ENCODE measurements around the gene CORO2B. TPM values are rescaled to one million over a fixed set of nuclear protein-coding genes. Genes with fewer than 3 reads are reported as not detected.

The CORO2B gene
- polyA plus RNA-seq, 1 donor from 2014 or later = 15.1 TPM

DNA sequence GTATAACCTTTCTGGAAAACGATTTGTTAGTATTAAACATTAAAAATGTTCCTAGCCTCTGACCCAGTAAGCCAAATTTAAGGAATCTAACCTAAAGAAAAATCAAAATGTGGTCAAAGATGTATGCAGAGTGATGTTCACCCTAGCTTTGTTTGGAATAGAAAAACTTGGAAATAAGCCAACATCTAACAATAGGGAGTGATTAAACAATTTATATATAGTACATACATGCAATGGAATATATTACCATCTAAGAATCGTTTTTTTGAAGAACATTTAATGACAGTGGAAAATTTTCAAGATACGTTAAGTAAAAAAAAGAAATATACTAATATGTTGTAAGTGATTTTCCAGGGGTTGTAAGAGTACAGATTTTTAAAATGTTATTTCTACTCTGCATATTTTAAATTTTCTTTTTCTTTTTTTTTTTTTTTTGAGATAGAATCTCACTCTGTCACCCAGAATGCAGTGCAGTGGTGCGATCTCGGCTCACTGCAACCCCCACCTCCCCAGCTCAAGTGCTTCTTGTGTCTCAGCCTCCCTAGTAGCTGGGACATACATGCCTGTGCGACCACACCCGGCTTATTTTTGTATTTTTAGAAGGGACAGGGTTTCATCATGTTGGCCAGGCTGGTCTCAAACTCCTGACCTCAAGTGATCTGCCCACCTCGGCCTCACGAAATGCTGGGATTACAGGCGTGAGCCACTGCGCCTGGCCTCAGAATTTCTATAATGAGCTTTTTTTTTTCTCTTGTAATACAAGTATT, 187.0 kb downstream of the CORO2B start:
- H3K36me3 ChIP-seq (ENCODE audit: insufficient read depth, low read length) = no peaks in the 10 kb centered on the region
- H3K9me2 ChIP-seq (ENCODE audit: insufficient read depth, low read length) = no peaks in the 10 kb centered on the region
- no peaks in the 10 kb centered on the region for H3F3A ChIP-seq (ENCODE audit: insufficient read depth, low read length, poor library complexity, severe bottlenecking)
- no peak overlapping the region for H2AFZ ChIP-seq (ENCODE audit: low read depth, low read length)
- H3K9me3 ChIP-seq (ENCODE audit: low read length) = no peaks in the 10 kb centered on the region
- no peaks in the 10 kb centered on the region for H3K79me2 ChIP-seq (replicated peaks; ENCODE audit: insufficient read depth, low read length)
- no peak overlapping the region for H3K27ac ChIP-seq (ENCODE audit: low read length)
- H3K4me2 ChIP-seq (ENCODE audit: low read length) = no peak overlapping the region
- no peak overlapping the region for H3K4me3 ChIP-seq (ENCODE audit: low read length)
- H4K20me1 ChIP-seq (ENCODE audit: insufficient read depth) = no peaks in the 10 kb centered on the region
- TF ChIP-seq EP300 (conservative IDR thresholded peaks at IDR 0.05; ENCODE audit: poor library complexity, severe bottlenecking) (no peak), RAD21 (conservative IDR thresholded peaks at IDR 0.05) (no peak), TAF1 (IDR thresholded peaks at IDR 0.05; ENCODE audit: low read depth) (no peak), POLR2AphosphoS5 (IDR thresholded peaks at IDR 0.05) (no peak), SMC3 (conservative IDR thresholded peaks at IDR 0.05; ENCODE audit: poor library complexity) (no peak), MXI1 (conservative IDR thresholded peaks at IDR 0.05; ENCODE audit: poor library complexity, severe bottlenecking) (no peak), EZH2 (IDR thresholded peaks at IDR 0.05; ENCODE audit: borderline replicate concordance, insufficient read depth, low read length, poor library complexity, severe bottlenecking) (no peak)
- TF ChIP-seq, protein P1, sequence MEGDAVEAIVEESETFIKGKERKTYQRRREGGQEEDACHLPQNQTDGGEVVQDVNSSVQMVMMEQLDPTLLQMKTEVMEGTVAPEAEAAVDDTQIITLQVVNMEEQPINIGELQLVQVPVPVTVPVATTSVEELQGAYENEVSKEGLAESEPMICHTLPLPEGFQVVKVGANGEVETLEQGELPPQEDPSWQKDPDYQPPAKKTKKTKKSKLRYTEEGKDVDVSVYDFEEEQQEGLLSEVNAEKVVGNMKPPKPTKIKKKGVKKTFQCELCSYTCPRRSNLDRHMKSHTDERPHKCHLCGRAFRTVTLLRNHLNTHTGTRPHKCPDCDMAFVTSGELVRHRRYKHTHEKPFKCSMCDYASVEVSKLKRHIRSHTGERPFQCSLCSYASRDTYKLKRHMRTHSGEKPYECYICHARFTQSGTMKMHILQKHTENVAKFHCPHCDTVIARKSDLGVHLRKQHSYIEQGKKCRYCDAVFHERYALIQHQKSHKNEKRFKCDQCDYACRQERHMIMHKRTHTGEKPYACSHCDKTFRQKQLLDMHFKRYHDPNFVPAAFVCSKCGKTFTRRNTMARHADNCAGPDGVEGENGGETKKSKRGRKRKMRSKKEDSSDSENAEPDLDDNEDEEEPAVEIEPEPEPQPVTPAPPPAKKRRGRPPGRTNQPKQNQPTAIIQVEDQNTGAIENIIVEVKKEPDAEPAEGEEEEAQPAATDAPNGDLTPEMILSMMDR (IDR thresholded peaks at IDR 0.05; ENCODE audit: poor library complexity, severe bottlenecking) = no peak
- TF ChIP-seq, protein P2, sequence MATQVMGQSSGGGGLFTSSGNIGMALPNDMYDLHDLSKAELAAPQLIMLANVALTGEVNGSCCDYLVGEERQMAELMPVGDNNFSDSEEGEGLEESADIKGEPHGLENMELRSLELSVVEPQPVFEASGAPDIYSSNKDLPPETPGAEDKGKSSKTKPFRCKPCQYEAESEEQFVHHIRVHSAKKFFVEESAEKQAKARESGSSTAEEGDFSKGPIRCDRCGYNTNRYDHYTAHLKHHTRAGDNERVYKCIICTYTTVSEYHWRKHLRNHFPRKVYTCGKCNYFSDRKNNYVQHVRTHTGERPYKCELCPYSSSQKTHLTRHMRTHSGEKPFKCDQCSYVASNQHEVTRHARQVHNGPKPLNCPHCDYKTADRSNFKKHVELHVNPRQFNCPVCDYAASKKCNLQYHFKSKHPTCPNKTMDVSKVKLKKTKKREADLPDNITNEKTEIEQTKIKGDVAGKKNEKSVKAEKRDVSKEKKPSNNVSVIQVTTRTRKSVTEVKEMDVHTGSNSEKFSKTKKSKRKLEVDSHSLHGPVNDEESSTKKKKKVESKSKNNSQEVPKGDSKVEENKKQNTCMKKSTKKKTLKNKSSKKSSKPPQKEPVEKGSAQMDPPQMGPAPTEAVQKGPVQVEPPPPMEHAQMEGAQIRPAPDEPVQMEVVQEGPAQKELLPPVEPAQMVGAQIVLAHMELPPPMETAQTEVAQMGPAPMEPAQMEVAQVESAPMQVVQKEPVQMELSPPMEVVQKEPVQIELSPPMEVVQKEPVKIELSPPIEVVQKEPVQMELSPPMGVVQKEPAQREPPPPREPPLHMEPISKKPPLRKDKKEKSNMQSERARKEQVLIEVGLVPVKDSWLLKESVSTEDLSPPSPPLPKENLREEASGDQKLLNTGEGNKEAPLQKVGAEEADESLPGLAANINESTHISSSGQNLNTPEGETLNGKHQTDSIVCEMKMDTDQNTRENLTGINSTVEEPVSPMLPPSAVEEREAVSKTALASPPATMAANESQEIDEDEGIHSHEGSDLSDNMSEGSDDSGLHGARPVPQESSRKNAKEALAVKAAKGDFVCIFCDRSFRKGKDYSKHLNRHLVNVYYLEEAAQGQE (IDR thresholded peaks at IDR 0.05; ENCODE audit: borderline replicate concordance) = no peak
- no peaks in the 10 kb centered on the region for H3K27me3 ChIP-seq (ENCODE audit: insufficient read depth, low read depth, low read length)
- H3K9ac ChIP-seq (ENCODE audit: low read length) = no peak overlapping the region

DNA sequence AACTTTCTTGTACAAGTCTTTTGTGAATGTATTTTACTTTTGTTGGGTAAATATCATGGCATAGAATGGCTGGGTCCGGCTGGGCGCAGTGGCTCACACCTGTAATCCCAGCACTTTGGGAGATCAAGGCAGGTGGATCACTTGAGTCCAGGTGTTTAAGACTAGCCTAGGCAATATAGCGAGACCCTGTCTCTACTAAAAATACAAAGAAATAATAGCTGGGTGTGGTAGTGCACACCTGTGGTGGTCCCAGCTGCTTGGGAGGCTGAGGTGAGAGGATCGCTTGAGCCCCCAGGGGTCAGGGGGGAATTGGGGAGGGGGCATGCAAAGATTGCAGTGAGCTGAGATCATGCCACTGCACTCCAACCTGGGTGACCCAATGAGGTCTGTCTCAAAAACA, 189.0 kb downstream of the CORO2B start:
- no peak overlapping the region for H3K4me3 ChIP-seq (ENCODE audit: low read length)
- H3K36me3 ChIP-seq (ENCODE audit: insufficient read depth, low read length) = no peaks in the 10 kb centered on the region
- H3K4me2 ChIP-seq (ENCODE audit: low read length) = no peak overlapping the region
- H3K79me2 ChIP-seq (replicated peaks; ENCODE audit: insufficient read depth, low read length) = no peaks in the 10 kb centered on the region
- H3K9ac ChIP-seq (ENCODE audit: low read length) = no peak overlapping the region
- no peaks in the 10 kb centered on the region for H3K9me2 ChIP-seq (ENCODE audit: insufficient read depth, low read length)
- no peak overlapping the region for H2AFZ ChIP-seq (ENCODE audit: low read depth, low read length)
- no peaks in the 10 kb centered on the region for H3F3A ChIP-seq (ENCODE audit: insufficient read depth, low read length, poor library complexity, severe bottlenecking)
- H3K27ac ChIP-seq (ENCODE audit: low read length) = no peak overlapping the region
- no peaks in the 10 kb centered on the region for H4K20me1 ChIP-seq (ENCODE audit: insufficient read depth)
- TF ChIP-seq SMC3 (conservative IDR thresholded peaks at IDR 0.05; ENCODE audit: poor library complexity) (no peak), EP300 (conservative IDR thresholded peaks at IDR 0.05; ENCODE audit: poor library complexity, severe bottlenecking) (no peak), TAF1 (IDR thresholded peaks at IDR 0.05; ENCODE audit: low read depth) (no peak), POLR2AphosphoS5 (IDR thresholded peaks at IDR 0.05) (no peak), EZH2 (IDR thresholded peaks at IDR 0.05; ENCODE audit: borderline replicate concordance, insufficient read depth, low read length, poor library complexity, severe bottlenecking) (no peak), RAD21 (conservative IDR thresholded peaks at IDR 0.05) (no peak)
- TF ChIP-seq, protein P1 (IDR thresholded peaks at IDR 0.05; ENCODE audit: poor library complexity, severe bottlenecking) = no peak
- H3K9me3 ChIP-seq (ENCODE audit: low read length) = no peaks in the 10 kb centered on the region
- no peaks in the 10 kb centered on the region for H3K27me3 ChIP-seq (ENCODE audit: insufficient read depth, low read depth, low read length)

Data from neural cell (in vitro differentiated cells).